GM19099 (cell line): ENCODE results near the gene GPER1.

Experiments
- POLR2A ChIP-seq: IDR thresholded peaks from 3 replicates; pipeline ENCODE4 v1.6.1; 2011; ENCODE audit warnings: low read depth; ENCODE audit not compliant: insufficient read length; ENCODE audit errors: extremely low read depth

The GPER1 gene

DNA sequence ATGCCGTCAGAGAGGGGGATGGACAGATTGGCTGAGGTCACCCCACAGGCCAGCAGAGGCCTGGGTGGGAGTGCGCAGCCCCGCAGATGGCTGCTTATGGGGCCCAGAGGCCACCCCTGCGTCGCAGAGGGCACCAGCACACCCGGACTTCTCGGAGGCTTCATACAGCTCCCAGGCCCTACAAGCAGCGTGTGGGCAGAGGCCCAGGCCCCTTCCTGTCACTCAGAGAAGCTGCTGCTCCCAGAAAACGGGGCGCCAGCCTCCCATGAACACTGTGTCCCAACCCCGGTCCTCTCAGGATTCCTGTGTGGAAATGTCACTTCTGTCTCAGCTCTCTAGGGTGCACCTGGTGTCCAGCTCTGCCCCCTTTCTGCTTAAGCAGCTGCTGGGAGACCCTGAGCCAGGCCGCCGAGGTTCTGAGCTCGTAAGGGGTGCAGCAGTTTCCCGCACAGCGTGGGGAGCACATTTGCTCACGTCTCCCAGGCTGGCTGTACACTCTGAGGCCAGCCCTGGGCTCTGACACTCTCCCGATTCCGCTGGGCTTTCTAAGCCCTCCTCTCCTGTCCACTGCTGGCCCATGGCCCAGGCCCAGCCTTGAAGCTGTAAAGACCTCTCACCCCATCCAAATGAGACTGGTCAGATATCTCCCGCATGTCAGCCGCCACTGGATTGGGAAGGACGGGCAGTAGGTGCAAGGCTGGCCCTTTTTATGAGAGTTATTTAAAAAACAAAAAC lies 36.8 kb upstream of the GPER1 start:
- TF ChIP-seq POLR2A, result no peak

DNA sequence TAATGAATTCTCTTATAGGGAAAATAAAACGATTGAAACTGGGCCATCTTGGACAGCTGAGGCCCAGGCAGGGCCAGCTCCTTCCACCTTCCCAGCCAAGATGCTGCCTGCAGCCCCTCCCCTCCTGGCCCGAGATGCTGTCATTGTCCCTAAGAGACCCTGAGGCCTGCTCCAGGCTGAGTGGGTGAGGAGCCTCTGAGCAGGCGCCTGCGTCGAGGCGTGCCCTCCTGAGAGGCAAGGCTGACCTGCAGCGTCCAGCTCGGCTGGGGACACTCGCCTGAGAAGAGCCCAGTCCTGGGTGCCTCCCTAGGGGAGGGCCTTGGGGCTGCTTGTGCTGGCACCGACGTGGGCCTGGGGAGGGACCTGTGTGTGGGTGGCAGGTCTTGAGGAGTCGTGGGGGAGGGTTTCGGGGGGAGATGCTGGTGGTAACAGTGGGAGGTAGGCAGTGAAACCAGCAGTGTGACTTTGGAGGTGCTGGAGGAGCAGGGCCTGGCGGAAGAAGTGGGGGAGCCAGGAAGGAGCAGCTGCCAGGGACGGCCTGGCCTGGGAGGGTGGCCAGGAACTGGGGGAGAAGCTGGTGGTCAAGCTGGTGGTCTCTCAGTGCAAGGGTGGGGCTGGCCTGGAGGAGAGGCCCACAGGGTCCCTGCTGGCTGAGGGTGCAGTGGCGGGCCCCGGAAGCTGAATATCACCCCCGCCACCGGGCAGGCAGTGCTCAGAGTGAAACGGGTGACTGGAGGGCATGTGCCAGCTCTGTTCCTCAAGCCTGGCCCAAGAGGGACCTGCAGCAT lies 35.7 kb upstream of the GPER1 start:
- TF ChIP-seq POLR2A, result no peak

DNA sequence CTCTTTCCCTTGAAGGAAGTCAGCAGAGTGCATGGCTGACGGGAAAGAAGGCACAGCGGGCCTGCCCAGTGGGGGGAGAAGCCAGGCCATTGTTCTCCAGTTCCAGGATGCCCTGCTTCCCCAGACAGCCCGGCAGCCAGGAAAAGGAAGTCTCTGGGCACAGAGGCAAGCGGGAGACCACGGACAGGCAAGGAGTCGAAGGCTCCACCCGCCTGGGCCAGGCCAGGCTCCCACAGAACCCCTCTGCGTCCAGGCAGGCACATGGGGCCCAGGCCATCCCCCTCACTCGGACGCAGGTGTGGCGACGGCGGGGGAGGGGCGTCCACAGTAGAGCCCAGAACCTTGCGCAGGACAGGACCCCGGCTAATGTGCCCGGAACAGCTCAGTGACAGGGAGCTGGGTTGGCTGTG lies 34.9 kb upstream of the GPER1 start:
- no peak for TF ChIP-seq POLR2A

DNA sequence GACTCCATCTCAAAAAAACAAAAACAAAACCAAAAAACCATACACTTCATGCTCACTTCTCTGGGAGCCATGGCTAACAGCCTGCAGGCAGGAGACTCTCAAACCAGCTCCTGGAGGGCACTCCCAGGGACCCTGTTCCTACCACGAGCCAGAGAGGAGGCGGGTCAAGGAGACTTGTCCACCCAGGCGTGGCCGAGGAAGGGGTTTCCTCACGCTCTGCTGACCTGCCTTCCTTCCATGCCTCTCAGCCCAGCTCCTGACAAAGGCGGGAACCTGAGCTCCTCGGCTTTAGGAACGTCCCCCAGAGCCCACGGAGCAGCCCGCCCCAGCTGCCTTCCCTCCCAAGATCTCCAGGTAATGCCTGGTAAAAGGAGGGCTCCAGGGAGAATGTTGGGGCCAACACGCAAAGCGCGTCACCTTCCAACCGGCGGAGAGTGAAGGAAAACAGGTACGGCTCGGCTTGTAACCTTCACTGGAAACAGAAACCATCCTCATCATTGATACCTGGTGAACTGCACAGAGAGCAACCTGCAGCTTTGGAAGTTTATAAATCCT lies 34.0 kb upstream of the GPER1 start:
- no peak for TF ChIP-seq POLR2A

DNA sequence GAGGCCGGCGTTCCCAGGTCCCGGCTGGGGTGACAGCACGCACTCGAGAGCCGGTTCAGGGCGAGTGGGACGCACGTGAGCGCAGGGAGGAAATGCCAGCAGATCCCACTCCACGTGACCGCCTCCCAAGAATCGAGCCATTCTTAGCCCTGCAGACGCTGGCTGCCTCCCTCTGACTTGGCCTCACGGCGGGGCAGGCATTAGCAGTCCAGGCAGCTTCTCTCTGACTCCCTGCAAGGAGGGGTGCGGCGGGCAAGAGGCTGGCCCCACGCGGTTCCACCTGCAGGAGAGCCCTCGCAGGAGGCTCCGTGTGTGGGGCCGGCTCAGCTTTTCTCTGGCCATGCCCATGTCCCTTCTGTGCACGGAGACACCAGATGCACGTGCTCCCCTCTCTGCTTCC lies 33.5 kb upstream of the GPER1 start:
- TF ChIP-seq POLR2A, result no peak

DNA sequence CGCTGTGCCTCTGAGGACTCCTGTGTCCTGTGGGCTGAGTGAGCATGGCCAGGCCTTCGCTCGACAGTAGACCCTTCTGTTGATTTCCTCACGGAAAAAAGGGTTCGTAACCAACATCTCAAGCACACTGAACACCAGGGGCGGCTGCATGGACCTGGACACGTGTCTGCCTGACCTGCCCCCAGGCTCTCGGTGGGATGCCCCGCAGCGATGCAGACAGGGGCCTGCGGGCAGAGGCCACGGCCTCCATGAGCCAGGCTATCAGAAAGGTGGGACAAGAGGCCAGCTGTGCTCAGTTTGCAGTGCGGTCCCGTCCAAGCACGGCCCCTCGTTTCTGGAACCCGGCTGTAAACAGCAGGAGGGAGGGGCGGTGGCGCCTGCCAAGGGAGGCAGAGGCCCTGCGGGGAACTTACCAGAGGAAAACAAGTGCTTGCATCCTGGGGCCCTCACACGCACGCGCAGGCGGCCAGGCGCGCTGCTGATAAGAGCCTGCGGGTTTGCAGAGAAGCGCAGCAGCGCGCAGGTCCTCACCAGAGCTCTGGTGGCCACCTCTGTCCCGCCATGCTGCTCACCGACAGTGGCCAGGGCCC lies 33.0 kb upstream of the GPER1 start:
- no peak for TF ChIP-seq POLR2A

DNA sequence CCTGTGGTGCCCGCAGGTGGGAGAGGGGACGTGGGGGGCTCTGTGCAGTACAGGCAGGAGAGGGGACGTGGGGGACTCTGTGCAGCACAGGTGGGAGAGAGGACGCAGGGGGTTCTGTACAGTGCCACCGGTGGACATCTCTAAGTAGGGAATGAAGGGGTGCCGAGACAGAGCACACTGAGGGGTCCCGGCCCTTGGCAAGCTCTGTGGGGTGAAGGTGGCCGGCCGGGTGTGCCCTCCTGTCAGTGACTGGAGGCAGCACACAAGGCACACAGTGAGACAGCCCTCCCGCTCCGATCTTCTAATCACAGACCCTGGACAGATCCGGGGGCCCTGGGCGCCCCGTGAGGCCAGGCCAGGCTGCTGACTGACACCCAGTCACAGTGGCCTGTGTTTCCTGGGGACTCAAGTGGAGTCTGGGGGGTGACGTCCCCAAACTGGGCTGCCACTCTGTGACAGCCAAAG lies 32.4 kb upstream of the GPER1 start:
- TF ChIP-seq POLR2A, result no peak

DNA sequence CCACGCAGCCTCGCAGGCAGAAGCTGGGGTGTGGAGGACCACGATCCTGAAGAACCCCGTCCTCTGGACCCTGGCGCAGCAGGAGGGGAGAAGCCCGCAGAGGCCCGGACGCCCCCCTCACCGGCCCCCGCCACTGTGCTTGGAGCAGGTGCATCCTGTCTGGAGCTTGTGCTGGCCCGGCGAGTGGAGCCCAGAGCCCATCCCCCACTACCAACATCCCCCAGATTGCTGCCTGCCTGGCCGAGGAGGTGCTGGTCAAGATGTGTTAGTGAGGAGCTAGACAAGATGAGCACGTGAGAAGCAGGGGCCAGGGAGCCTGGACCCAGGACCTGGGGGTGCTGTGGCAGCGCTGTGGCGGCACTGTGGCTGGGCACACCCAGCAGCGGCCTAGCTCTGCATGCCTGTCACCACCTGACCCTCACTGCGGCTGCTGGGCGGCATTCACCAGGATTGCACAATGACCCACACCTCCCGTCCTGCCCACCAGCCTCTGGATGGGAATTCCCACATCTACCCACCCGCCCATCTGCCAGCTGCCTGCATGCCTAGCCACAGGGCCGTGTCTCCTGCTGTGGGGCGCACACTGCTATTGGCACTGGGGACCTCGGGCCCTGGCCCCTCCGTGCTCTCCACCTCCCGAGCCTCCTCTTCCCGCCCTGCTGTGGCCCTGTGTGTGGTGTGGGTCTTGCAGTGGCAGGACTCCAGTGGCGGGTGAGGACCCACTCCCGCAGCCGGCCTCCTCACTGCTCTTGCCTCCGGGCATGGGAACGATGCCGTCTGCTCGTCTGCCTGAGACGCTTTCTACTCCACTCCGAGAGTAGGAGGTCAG lies 31.7 kb upstream of the GPER1 start:
- no peak for TF ChIP-seq POLR2A

DNA sequence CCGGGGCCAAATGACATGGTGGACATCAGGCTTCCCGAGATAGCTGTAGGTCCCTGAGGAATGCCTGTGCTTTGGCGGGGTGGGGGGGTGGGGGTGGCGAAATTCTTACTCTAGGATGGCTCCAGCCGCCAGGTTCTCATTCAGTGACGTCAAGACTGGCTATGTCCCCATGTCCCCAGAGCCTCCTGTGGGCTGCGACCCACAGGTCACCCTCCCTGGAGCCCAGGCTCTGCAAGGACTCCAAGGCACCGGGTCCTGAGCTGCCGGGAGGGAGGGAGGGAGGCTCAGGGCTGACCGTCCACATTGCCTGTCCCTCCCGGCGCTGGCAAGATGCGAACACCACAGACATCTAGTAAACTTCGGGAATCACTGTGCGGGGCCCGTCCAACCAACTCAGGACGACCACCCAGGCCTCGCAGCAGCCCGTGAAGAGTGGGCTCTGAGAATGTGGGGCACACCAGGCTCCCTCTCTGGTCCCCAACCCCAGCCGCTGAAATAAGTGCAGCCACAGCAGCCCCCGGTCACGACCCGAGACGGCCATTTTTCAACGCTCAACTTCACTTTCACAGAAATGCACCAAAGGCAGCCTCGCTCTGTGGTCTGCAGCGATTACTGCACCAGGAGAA lies 31.0 kb upstream of the GPER1 start:
- no peak for TF ChIP-seq POLR2A

DNA sequence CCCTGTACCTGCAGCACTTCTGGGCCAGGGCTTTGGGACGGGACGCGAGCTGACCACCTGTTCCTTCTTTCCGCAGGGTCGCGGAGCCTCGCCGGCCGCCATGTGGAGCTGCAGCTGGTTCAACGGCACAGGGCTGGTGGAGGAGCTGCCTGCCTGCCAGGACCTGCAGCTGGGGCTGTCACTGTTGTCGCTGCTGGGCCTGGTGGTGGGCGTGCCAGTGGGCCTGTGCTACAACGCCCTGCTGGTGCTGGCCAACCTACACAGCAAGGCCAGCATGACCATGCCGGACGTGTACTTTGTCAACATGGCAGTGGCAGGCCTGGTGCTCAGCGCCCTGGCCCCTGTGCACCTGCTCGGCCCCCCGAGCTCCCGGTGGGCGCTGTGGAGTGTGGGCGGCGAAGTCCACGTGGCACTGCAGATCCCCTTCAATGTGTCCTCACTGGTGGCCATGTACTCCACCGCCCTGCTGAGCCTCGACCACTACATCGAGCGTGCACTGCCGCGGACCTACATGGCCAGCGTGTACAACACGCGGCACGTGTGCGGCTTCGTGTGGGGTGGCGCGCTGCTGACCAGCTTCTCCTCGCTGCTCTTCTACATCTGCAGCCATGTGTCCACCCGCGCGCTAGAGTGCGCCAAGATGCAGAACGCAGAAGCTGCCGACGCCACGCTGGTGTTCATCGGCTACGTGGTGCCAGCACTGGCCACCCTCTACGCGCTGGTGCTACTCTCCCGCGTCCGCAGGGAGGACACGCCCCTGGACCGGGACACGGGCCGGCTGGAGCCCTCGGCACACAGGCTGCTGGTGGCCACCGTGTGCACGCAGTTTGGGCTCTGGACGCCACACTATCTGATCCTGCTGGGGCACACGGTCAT lies 30.3 kb upstream of the GPER1 start:
- TF ChIP-seq POLR2A, result no peak

DNA sequence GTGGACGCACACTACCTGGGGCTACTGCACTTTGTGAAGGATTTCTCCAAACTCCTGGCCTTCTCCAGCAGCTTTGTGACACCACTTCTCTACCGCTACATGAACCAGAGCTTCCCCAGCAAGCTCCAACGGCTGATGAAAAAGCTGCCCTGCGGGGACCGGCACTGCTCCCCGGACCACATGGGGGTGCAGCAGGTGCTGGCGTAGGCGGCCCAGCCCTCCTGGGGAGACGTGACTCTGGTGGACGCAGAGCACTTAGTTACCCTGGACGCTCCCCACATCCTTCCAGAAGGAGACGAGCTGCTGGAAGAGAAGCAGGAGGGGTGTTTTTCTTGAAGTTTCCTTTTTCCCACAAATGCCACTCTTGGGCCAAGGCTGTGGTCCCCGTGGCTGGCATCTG lies 29.6 kb upstream of the GPER1 start:
- TF ChIP-seq POLR2A, result no peak

DNA sequence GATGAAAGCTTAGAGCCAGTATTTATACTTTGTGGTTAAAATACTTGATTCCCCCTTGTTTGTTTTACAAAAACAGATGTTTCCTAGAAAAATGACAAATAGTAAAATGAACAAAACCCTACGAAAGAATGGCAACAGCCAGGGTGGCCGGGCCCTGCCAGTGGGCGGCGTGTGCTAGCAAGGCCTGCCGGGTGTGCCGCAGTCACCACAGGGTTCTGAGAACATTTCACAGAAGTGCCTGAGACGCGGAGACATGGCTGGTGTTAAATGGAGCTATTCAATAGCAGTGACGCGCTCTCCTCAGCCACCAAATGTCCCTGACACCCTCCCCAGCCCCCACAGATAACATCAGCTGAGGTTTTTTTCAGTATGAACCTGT lies 29.1 kb upstream of the GPER1 start:
- no peak for TF ChIP-seq POLR2A

DNA sequence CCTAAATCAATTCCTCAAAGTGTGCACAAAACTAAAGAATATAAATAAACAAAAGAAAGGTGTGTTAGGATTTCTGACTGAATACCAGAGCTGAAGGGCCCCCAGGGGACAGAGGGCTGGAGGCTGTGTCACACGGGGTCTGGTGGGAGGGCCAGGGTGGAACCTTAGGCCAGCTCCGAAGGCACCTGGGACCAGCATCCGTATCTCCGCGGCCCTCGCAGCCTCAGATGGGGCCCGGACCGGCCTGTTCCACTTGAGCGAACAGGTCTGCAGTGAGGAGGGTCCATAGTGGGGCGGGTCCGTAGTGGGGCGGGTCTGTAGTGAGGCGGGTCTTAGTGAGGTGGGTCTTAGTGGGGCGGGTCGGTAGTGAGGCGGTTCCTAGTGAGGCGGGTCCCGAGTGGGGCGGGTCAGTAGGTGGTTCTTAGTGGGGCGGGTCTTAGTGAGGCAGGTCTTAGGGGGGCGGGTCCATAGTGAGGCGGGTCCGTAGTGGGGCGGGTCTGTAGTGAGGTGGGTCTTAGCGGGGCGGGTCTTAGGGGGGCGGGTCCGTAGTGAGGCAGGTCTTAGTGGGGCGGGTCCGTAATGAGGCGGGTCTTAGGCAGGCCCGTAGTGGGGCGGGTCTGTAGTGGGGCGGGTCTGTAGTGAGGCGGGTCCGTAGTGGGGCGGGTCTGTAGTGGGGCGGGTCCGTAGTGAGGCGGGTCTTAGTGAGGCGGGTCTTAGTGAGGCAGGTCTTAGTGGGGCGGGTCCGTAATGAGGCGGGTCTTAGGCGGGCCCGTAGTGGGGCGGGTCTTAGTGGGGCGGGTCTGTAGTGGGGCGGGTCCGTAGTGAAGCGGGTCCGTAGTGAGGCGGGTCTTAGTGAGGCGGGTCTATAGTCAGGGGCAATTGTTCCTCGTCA lies 28.5 kb upstream of the GPER1 start:
- no peak for TF ChIP-seq POLR2A
